ENCODE data around the gene ITFG2. TPM values are rescaled to one million over a fixed set of nuclear protein-coding genes. Genes with fewer than 3 reads are reported as not detected.
A peak's percentile ranks its signal among the peaks of the same experiment; 100 is the strongest.

ITFG2 gene
- total and polyA plus RNA-seq, 2 experiments from 2014 or later, result 17.3 to 32.6 TPM

DNA sequence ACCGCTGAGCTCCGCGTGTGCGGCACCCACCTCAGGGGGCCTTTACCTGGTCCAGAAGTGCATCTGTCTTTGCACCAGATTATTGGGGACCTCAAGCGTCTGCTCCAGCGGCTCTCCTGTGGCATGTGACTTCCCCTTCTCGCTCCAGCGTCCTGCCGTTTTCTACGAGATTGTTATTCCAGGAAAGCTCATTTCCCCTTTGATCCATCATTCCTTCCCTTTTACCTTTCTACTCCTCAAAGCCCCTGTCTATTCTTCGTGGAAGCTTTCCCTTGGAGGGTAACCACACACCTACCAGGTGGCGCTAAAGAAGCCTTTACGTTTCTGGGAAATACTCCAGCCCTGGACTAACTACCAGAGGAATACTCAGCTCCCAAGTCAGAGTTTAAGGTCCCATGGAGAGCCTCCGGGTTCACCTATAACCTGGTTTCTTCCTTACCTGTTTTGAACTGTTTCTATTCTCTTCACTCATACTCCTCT lies 16.2 kb upstream of the ITFG2 start:
- Mint-ChIP-seq H3K27me3 (ENCODE audit: insufficient read depth, low read depth, poor library complexity) (peaks cover 16% of the 10 kb centered on the region), H3K4me3 (peak overlapping the region; percentile 88), H3K9me3 (peaks cover 5% of the 10 kb centered on the region; the same call in 1 of the 3 replicates), H3K4me1 (peaks cover 32% of the 10 kb centered on the region), H3K27ac (no peak overlapping the region), H3K36me3 (ENCODE audit: low read depth) (peaks cover 53% of the 10 kb centered on the region)
- Histone ChIP-seq H3F3A (replicated peaks; ENCODE audit: low read depth) (peaks cover 42% of the 10 kb centered on the region), H3K27ac (ENCODE audit: low read depth) (0 out of 2 replicates have a peak overlapping the region, but pooled peaks have one; percentile 29), H3K4me3 (peak overlapping the region; percentile 91), H3K4me2 (peak overlapping the region; percentile 99), H3K9me2 (ENCODE audit: insufficient read depth) (no peaks in the 10 kb centered on the region), H3K36me3 (ENCODE audit: insufficient read depth) (peaks cover 49% of the 10 kb centered on the region), H4K20me1 (replicated peaks; ENCODE audit: insufficient read depth) (peaks cover 39% of the 10 kb centered on the region), H3K27me3 (ENCODE audit: insufficient read depth) (no peaks in the 10 kb centered on the region), H3K79me2 (replicated peaks; ENCODE audit: insufficient read depth) (peaks cover 40% of the 10 kb centered on the region), H3K4me1 (ENCODE audit: insufficient read depth) (peaks cover 24% of the 10 kb centered on the region), H2AFZ (no peak overlapping the region; the same call in 1 of the 2 replicates)
- DNase-seq (ENCODE audit: low spot score), result peak; percentile 33
- TF ChIP-seq, protein P1, sequence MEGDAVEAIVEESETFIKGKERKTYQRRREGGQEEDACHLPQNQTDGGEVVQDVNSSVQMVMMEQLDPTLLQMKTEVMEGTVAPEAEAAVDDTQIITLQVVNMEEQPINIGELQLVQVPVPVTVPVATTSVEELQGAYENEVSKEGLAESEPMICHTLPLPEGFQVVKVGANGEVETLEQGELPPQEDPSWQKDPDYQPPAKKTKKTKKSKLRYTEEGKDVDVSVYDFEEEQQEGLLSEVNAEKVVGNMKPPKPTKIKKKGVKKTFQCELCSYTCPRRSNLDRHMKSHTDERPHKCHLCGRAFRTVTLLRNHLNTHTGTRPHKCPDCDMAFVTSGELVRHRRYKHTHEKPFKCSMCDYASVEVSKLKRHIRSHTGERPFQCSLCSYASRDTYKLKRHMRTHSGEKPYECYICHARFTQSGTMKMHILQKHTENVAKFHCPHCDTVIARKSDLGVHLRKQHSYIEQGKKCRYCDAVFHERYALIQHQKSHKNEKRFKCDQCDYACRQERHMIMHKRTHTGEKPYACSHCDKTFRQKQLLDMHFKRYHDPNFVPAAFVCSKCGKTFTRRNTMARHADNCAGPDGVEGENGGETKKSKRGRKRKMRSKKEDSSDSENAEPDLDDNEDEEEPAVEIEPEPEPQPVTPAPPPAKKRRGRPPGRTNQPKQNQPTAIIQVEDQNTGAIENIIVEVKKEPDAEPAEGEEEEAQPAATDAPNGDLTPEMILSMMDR (conservative IDR thresholded peaks at IDR 0.05; ENCODE audit: low read depth in 2 of 2), result peak; percentile 18 to 40; a peak in 2 of 4 replicates
- TF ChIP-seq EZH2 (IDR thresholded peaks at IDR 0.05; ENCODE audit: low read depth, unreplicated experiment), result no peak
- peak; percentile 6; the same call in 2 of the 3 replicates for ATAC-seq

DNA sequence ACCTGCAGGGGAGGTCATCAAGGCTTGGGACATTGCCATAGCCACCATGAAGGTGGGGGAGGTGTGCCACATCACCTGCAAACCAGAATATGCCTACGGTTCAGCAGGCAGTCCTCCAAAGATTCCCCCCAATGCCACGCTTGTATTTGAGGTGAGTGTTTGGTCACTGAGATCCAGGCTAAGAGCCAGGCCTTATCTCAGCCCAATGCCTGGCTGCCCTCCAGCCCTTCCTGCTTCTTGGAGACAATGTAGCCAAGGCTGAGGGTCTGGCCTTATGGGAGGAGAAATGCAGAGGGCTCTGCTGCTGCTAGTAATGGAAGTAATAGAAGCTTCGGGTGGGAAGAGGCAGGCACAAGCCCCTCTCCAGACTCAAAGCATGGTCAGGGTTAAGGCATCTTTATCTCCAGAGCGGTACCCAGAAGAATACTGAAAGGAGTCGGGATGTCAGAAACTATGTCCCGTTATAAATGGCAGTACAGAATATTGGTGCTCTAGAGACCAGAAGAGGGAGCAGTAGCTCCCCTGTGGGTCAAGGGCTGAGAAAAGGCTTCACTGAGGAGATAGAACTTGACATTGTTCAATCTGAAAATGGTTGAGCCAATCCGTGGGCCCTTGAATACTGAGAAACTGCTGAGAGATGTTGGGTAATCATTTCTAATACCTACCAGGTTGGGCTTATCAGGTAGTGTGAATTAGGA lies 14.6 kb upstream of the ITFG2 start:
- Histone ChIP-seq H3K4me2 (no peak overlapping the region), H2AFZ (no peak overlapping the region), H3K4me1 (ENCODE audit: insufficient read depth) (peaks cover 21% of the 10 kb centered on the region), H3K9me2 (ENCODE audit: insufficient read depth) (no peaks in the 10 kb centered on the region), H3K27ac (ENCODE audit: low read depth) (no peak overlapping the region), H3K4me3 (no peak overlapping the region), H3K36me3 (ENCODE audit: insufficient read depth) (peaks cover 65% of the 10 kb centered on the region), H4K20me1 (replicated peaks; ENCODE audit: insufficient read depth) (peaks cover 50% of the 10 kb centered on the region), H3F3A (replicated peaks; ENCODE audit: low read depth) (peaks cover 59% of the 10 kb centered on the region), H3K27me3 (ENCODE audit: insufficient read depth) (no peaks in the 10 kb centered on the region), H3K79me2 (replicated peaks; ENCODE audit: insufficient read depth) (peaks cover 40% of the 10 kb centered on the region)
- peaks cover 70% of the 10 kb centered on the region for H3K36me3 Mint-ChIP-seq (ENCODE audit: low read depth)
- peaks cover 17% of the 10 kb centered on the region for H3K27me3 Mint-ChIP-seq (ENCODE audit: insufficient read depth, low read depth, poor library complexity)
- H3K27ac Mint-ChIP-seq, result no peak overlapping the region
- no peak for TF ChIP-seq EZH2phosphoT487 (IDR thresholded peaks at IDR 0.05; ENCODE audit: unreplicated experiment)
- TF ChIP-seq, protein P1 (conservative IDR thresholded peaks at IDR 0.05; ENCODE audit: low read depth in 2 of 2), result peak in 1 of 2 experiments; percentile 21; a peak in 2 of 4 replicates
- DNase-seq (ENCODE audit: low spot score) (no peak), ATAC-seq (no peak)
- no peak overlapping the region for H3K4me3 Mint-ChIP-seq
- H3K9me3 Mint-ChIP-seq, result peaks cover 5% of the 10 kb centered on the region; the same call in 1 of the 3 replicates
- peaks cover 23% of the 10 kb centered on the region for H3K4me1 Mint-ChIP-seq

Data from GM23338 (cell line).